Osteocyte (in vitro differentiated cells): ENCODE results near the gene ZMYND8. TPM values are rescaled to one million over a fixed set of nuclear protein-coding genes. Genes with fewer than 3 reads are reported as not detected.

Experiments
- DNase-seq: peaks from one replicate; pipeline ENCODE4 v3.0.0; 2021; ENCODE audit warnings: mixed read lengths; ENCODE audit not compliant: unreplicated experiment; ENCODE audit errors: extremely low spot score
- H3K27ac Mint-ChIP-seq: one replicate; pipeline ENCODE4 v1.8.0; 2021; ENCODE audit warnings: mild to moderate bottlenecking, mixed read lengths; ENCODE audit not compliant: unreplicated experiment
- H3K27me3 Mint-ChIP-seq: one replicate; pipeline ENCODE4 v1.8.0; 2021; ENCODE audit warnings: mixed read lengths; ENCODE audit not compliant: unreplicated experiment
- H3K36me3 Mint-ChIP-seq: one replicate; pipeline ENCODE4 v1.8.0; 2021; ENCODE audit warnings: mixed read lengths; ENCODE audit not compliant: unreplicated experiment
- H3K4me1 Mint-ChIP-seq: one replicate; pipeline ENCODE4 v1.8.0; 2021; ENCODE audit warnings: mixed read lengths; ENCODE audit not compliant: unreplicated experiment
- H3K4me3 Mint-ChIP-seq: one replicate; pipeline ENCODE4 v1.8.0; 2021; ENCODE audit warnings: mild to moderate bottlenecking, moderate library complexity, mixed read lengths; ENCODE audit not compliant: unreplicated experiment
- H3K9me3 Mint-ChIP-seq: one replicate; pipeline ENCODE4 v1.8.0; 2021; ENCODE audit warnings: mixed read lengths; ENCODE audit not compliant: unreplicated experiment
- CTCF ChIP-seq: fragments of 200-600 bp; sonication (generic); IDR thresholded peaks from 2 replicates; pipeline ENCODE4 v1.5.0; 2021; ENCODE audit warnings: antibody characterized with exemption, mild to moderate bottlenecking, moderate library complexity
- total RNA-seq: library from RNA; stranded (reverse); gene quantifications from 2 replicates; pipeline ENCODE4 v1.2.1, GENCODE V29; 2021

The ZMYND8 gene
- total RNA-seq, 1 donor from 2014 or later, result 96.5 TPM

GRCh38 chr20:47361057-47361915 lies 4.8 kb upstream of the ZMYND8 start:
- no peak for DNase-seq
- H3K36me3 Mint-ChIP-seq, result no peaks in the 10 kb centered on the region
- H3K27me3 Mint-ChIP-seq, result no peaks in the 10 kb centered on the region
- no peaks in the 10 kb centered on the region for H3K9me3 Mint-ChIP-seq
- H3K4me1 Mint-ChIP-seq, result peaks cover 63% of the 10 kb centered on the region
- no peak for TF ChIP-seq CTCF
- H3K27ac Mint-ChIP-seq, result no peak overlapping the region
- H3K4me3 Mint-ChIP-seq, result peak overlapping the region; percentile 50

- TF ChIP-seq CTCF, result no peak
- no peak overlapping the region for H3K27ac Mint-ChIP-seq
- H3K27me3 Mint-ChIP-seq, result no peaks in the 10 kb centered on the region
- H3K4me3 Mint-ChIP-seq, result peak overlapping the region; percentile 50
- peaks cover 64% of the 10 kb centered on the region for H3K4me1 Mint-ChIP-seq
- no peaks in the 10 kb centered on the region for H3K9me3 Mint-ChIP-seq
- DNase-seq, result peak; percentile 89
- no peaks in the 10 kb centered on the region for H3K36me3 Mint-ChIP-seq
Observed at GRCh38 chr20:47360297-47361056, 4.0 kb upstream of the ZMYND8 start.

GRCh38 chr20:47359530-47360296 lies 3.2 kb upstream of the ZMYND8 start:
- no peaks in the 10 kb centered on the region for H3K9me3 Mint-ChIP-seq
- H3K4me3 Mint-ChIP-seq, result peak overlapping the region; percentile 50

GRCh38 chr20:47358672-47359529 lies 2.4 kb upstream of the ZMYND8 start:
- Mint-ChIP-seq H3K4me3 (peak overlapping the region; percentile 48), H3K4me1 (peaks cover 64% of the 10 kb centered on the region), H3K27ac (no peak overlapping the region), H3K27me3 (no peaks in the 10 kb centered on the region), H3K36me3 (no peaks in the 10 kb centered on the region), H3K9me3 (no peaks in the 10 kb centered on the region)
- TF ChIP-seq CTCF, result no peak
- no peak for DNase-seq

More at GRCh38 chr20:47359530-47360296, 3.2 kb upstream of the ZMYND8 start:
- Mint-ChIP-seq H3K27ac (no peak overlapping the region), H3K36me3 (no peaks in the 10 kb centered on the region), H3K4me1 (peaks cover 64% of the 10 kb centered on the region), H3K27me3 (no peaks in the 10 kb centered on the region)
- TF ChIP-seq CTCF, result no peak
- no peak for DNase-seq
